CD4-positive, alpha-beta T cell (primary cell): ENCODE data around the gene RAD18. TPM values are rescaled to one million over a fixed set of nuclear protein-coding genes. Genes with fewer than 3 reads are reported as not detected.

Experiments
- ATAC-seq: fragments of 200-7000 bp; cut with Tn5 transposase; one replicate; pipeline ENCODE4 v1.10.0; 2022; ENCODE audit warnings: mild to moderate bottlenecking; ENCODE audit not compliant: poor library complexity
- CTCF ChIA-PET: fragments of 350-600 bp; sonication (Branson Sonifier 250); formaldehyde crosslinking; loops from one replicate; lab custom pipeline; 2021; ENCODE audit warnings: antibody characterized with exemption, inconsistent platforms; lab: Charles Lee
- POLR2A ChIA-PET: fragments of 350-600 bp; sonication (Branson Sonifier 250); formaldehyde crosslinking; loops from one replicate; lab custom pipeline; 2021; ENCODE audit warnings: antibody characterized with exemption, inconsistent platforms; lab: Charles Lee
- DNase-seq, 14 experiments: peaks; one replicate each; pipeline ENCODE4 v3.0.0-alpha.2; 2013 to 2020; ENCODE audit warnings: mixed read lengths in 2 of 14
- H3K27ac ChIP-seq, 2 donors: one replicate each; pipeline versions ENCODE4 v1.5.1 to v1.7.0; 2013; ENCODE audit warnings: low read length in 2 of 2, low read depth in 1 of 2, mild to moderate bottlenecking in 1 of 2
- H3K27me3 ChIP-seq, 2 experiments: 1 replicate in 1 of 2; 2 replicates in 1 of 2; pipeline versions ENCODE4 v1.6.1 to v1.7.0; 2013; ENCODE audit warnings: low read length in 2 of 2, control low read depth in 1 of 2, mild to moderate bottlenecking in 1 of 2, moderate library complexity in 1 of 2; ENCODE audit not compliant: insufficient read depth in 2 of 2, control insufficient read depth in 1 of 2
- H3K36me3 ChIP-seq: one replicate; pipeline ENCODE4 v1.6.1; 2013; ENCODE audit warnings: low read length, control low read depth; ENCODE audit not compliant: insufficient read depth
- H3K4me1 ChIP-seq: one replicate; pipeline ENCODE4 v1.6.1; 2013; ENCODE audit warnings: low read length, control low read depth; ENCODE audit not compliant: insufficient read depth
- H3K4me3 ChIP-seq: one replicate; pipeline ENCODE4 v1.5.1; 2013; ENCODE audit warnings: mild to moderate bottlenecking, low read length, moderate library complexity
- H3K9me3 ChIP-seq, 2 experiments: 1 replicate in 1 of 2; 2 replicates in 1 of 2; pipeline versions ENCODE4 v1.6.1 to v1.7.0; 2013; ENCODE audit warnings: low read length in 2 of 2, mild to moderate bottlenecking in 2 of 2, control low read depth in 1 of 2, moderate library complexity in 1 of 2; ENCODE audit not compliant: control insufficient read depth in 1 of 2, insufficient read depth in 1 of 2
- H3K27ac Mint-ChIP-seq: one replicate; pipeline ENCODE4 v1.8.0; 2020; ENCODE audit warnings: mixed read lengths
- H3K27me3 Mint-ChIP-seq: one replicate; pipeline ENCODE4 v1.8.0; 2021; ENCODE audit warnings: mixed read lengths
- H3K36me3 Mint-ChIP-seq: one replicate; pipeline ENCODE4 v1.8.0; 2021; ENCODE audit warnings: low read depth, mixed read lengths
- H3K4me1 Mint-ChIP-seq: one replicate; pipeline ENCODE4 v1.8.0; 2021; ENCODE audit warnings: low read depth, mixed read lengths
- H3K4me3 Mint-ChIP-seq: one replicate; pipeline ENCODE4 v1.8.0; 2020; ENCODE audit warnings: mild to moderate bottlenecking, mixed read lengths
- H3K9me3 Mint-ChIP-seq: one replicate; pipeline ENCODE4 v1.8.0; 2020; ENCODE audit warnings: mixed read lengths
- intact Hi-C, 2 experiments: fragments of 100-400 bp; cut with DNase I in 1 of 2; cut with micrococcal nuclease in 1 of 2; formaldehyde crosslinking; loops; one replicate each; pipeline versions ENCODE4 v1.15.1 to v1.9.0; 2023 to 2025; cut with DNase I, micrococcal nuclease
- total RNA-seq, 174 experiments: library from RNA in 2 of 174; stranded (reverse) in 2 of 174; gene quantifications; one replicate each; pipeline ENCODE4 v1.2.3 and lab custom pipeline; 2021 to 2026
- TF ChIP-seq, protein P1 (sequence below): fragments of 200-600 bp; IDR thresholded peaks from one replicate; pipeline ENCODE4 v1.8.0; 2022; ENCODE audit warnings: antibody characterized with exemption, mild to moderate bottlenecking

Gene RAD18
- total RNA-seq, 2 experiments from 2014 or later: 9.6 to 10.0 TPM

GRCh38 chr3:8870134-8870533, 93.1 kb downstream of the RAD18 start:
- no peak overlapping the region for H3K27ac Mint-ChIP-seq
- H3K27ac ChIP-seq: no peak overlapping the region
- no peaks in the 10 kb centered on the region for H3K27me3 Mint-ChIP-seq
- no peaks in the 10 kb centered on the region for H3K9me3 Mint-ChIP-seq
- DNase-seq (no peak), ATAC-seq (no peak)
- no peaks in the 10 kb centered on the region for H3K36me3 Mint-ChIP-seq
- no peaks in the 10 kb centered on the region for H3K4me1 ChIP-seq
- ChIA-PET POLR2A (no interaction called here), CTCF (no interaction called here)
- TF ChIP-seq, protein P1, sequence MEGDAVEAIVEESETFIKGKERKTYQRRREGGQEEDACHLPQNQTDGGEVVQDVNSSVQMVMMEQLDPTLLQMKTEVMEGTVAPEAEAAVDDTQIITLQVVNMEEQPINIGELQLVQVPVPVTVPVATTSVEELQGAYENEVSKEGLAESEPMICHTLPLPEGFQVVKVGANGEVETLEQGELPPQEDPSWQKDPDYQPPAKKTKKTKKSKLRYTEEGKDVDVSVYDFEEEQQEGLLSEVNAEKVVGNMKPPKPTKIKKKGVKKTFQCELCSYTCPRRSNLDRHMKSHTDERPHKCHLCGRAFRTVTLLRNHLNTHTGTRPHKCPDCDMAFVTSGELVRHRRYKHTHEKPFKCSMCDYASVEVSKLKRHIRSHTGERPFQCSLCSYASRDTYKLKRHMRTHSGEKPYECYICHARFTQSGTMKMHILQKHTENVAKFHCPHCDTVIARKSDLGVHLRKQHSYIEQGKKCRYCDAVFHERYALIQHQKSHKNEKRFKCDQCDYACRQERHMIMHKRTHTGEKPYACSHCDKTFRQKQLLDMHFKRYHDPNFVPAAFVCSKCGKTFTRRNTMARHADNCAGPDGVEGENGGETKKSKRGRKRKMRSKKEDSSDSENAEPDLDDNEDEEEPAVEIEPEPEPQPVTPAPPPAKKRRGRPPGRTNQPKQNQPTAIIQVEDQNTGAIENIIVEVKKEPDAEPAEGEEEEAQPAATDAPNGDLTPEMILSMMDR: no peak
- no peaks in the 10 kb centered on the region for H3K36me3 ChIP-seq
- H3K4me3 ChIP-seq: no peak overlapping the region
- H3K27me3 ChIP-seq: no peaks in the 10 kb centered on the region
- intact Hi-C loops: no loop called here
- H3K4me1 Mint-ChIP-seq: no peaks in the 10 kb centered on the region
- H3K4me3 Mint-ChIP-seq: no peak overlapping the region
- H3K9me3 ChIP-seq: no peaks in the 10 kb centered on the region

DNA sequence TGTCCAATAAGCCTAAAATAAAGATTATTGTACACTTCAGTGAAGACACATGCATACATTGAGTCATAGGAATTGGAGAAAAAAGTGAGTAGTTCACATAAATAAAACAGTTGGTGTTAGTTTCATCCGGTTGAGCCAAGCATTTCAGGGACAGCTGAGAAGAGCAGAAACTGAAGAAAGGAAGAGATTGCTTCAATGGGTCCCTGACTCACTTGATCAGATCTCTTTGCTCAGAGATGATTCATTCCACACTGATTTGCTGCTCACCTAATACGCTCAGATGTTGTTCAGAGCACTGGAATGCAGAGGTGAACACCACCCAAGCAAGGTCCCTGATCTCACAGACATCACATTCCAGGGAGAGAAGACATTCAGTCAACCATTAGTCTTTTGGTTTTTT, 93.7 kb downstream of the RAD18 start:
- CTCF ChIA-PET: no interaction called here
- Mint-ChIP-seq H3K36me3 (no peaks in the 10 kb centered on the region), H3K4me3 (no peak overlapping the region), H3K27ac (no peak overlapping the region), H3K9me3 (no peaks in the 10 kb centered on the region), H3K27me3 (no peaks in the 10 kb centered on the region), H3K4me1 (no peaks in the 10 kb centered on the region)
- DNase-seq (no peak), ATAC-seq (no peak)
- no peaks in the 10 kb centered on the region for H3K27me3 ChIP-seq
- H3K9me3 ChIP-seq: no peaks in the 10 kb centered on the region
- intact Hi-C loops: no loop called here
- POLR2A ChIA-PET: no interaction called here
- no peak overlapping the region for H3K27ac ChIP-seq
- TF ChIP-seq, protein P1: no peak
- H3K36me3 ChIP-seq: no peaks in the 10 kb centered on the region
- no peaks in the 10 kb centered on the region for H3K4me1 ChIP-seq
- H3K4me3 ChIP-seq: no peak overlapping the region

DNA sequence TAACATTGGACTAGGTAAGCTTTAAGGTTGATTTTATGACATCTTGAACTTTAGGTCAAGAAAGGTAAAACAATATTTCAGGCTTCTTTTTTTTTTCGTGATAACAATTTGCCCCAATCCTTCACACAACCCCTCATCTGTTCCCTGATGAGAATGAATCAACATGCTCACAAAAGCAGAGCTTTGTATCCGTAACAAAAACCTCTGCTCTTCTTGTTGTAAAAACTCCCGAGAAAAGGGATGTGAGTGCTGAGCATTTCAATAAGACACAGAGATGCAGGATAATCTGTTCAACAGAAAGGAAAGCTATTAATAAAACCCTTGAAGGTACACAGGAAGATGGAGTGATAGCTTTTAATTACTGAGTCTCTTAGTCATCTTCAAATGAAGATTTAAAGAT, 94.3 kb downstream of the RAD18 start:
- TF ChIP-seq, protein P1: no peak
- ChIA-PET CTCF (no interaction called here), POLR2A (no interaction called here)
- Histone ChIP-seq H3K4me1 (no peaks in the 10 kb centered on the region), H3K9me3 (no peaks in the 10 kb centered on the region), H3K4me3 (no peak overlapping the region), H3K27me3 (no peaks in the 10 kb centered on the region), H3K36me3 (no peaks in the 10 kb centered on the region), H3K27ac (no peak overlapping the region)
- Mint-ChIP-seq H3K36me3 (no peaks in the 10 kb centered on the region), H3K4me1 (no peaks in the 10 kb centered on the region), H3K4me3 (no peak overlapping the region), H3K9me3 (no peaks in the 10 kb centered on the region), H3K27ac (no peak overlapping the region), H3K27me3 (no peaks in the 10 kb centered on the region)
- no peak for ATAC-seq
- intact Hi-C loops: no loop called here
- no peak for DNase-seq
